Measurements from ENCODE around the gene PLCB1.

Gene PLCB1

DNA sequence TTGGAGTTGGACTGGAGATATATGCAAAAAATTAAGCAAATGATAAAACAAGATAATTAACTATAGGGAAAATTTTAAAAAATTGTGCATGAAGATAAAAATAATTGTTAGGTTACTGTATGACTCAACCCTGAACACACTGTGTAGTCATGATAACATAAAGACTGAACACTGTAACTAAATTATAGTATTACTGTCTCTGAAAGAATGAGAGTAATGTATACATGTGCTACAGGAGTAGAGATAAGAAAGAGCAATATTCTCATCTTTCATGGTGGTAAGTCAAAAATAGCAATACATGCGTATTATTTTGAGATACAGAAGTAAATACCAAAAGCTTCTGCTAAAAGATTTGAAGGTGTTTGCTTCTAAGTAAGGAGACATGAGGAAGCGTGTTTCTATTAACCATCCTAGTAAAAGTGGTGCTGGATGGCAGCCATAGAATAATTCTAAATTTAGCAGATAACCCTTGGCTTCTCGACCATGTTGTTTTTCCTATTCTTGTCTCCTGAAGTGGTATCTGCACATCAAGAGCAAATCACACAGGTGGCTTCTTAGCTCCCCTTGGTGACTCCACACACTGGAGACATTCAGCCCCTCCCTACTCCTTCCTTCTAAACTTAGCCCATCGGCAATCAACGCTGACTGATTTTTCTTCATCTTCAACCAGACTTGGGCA, 546.2 kb downstream of the PLCB1 start:
- no peak for DNase-seq

DNA sequence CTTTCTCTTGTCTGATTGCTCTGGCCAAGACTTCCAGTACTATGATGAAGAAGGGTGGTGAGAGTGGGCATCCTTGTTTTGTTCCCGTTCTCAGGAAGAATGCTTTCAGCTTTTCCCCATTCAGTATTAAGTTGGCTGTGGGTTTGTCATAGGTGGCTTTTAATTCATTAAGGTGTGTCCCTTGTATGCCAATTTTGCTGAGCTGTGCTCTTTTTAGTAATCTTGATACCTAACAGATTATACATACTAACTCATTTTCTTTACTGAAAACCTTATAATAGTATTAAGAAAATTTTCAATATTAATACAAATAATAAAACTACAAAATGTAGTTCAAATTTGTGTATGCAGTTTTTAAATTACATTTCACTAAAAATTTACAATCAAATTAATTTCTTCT, 557.3 kb downstream of the PLCB1 start:
- no peak for DNase-seq

DNA sequence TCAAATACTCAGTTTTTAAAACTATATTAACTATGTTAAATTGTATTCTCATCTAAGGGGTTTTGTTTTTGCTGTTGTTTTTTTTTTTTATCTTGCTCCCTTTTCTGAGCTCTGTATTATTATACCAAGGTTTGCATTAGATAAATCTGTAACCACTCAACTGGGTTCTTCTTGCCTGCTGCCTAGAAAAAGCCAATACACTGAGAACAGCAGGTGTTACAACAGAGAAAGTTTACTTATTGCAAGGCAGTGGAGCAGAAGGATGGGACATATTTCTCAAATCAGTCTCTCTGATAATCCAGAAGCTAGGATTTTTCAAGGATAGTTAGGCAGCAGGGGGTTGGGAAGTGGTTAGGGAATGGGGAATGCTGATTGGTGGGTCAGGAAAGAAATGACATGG, 558.0 kb downstream of the PLCB1 start:
- no peak for DNase-seq

DNA sequence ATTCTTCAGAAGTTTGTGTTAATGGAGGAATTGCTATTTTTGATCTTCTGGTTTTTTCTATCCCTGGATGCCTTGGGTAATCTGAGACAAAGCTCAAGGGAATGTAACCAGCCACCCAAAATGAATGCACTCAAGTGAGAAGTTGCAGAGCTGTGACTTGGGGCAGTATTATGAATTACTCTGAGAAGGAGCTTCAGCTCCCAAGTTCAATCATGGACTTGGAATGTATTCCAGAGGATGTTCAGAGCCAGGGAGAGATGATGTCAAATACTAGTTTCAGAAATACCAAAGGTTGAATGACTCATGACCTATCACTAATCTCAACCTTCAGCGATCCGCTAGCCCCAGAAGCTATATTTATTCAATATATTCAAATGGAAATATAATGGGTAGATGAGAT, 561.6 kb downstream of the PLCB1 start:
- DNase-seq = no peak

DNA sequence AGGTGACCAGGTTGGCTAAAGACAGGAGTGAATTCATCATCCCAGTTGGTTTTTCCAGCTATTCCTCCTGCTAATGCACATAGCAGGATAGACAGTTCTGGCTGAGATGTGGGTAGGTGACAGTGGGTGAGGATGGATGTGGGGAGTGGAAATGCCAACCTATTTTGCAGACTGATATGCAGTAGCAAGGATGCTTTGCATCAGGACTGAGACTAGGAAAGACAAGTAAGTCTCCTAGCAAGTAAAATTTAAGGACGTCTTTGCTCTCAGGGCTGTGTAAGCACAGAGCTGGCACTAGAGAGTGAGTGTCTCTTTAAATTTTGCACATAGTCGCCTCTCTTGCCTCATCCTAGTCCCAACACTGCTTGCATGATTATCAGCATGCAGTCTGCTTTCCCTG, 568.7 kb downstream of the PLCB1 start:
- DNase-seq = no peak

DNA sequence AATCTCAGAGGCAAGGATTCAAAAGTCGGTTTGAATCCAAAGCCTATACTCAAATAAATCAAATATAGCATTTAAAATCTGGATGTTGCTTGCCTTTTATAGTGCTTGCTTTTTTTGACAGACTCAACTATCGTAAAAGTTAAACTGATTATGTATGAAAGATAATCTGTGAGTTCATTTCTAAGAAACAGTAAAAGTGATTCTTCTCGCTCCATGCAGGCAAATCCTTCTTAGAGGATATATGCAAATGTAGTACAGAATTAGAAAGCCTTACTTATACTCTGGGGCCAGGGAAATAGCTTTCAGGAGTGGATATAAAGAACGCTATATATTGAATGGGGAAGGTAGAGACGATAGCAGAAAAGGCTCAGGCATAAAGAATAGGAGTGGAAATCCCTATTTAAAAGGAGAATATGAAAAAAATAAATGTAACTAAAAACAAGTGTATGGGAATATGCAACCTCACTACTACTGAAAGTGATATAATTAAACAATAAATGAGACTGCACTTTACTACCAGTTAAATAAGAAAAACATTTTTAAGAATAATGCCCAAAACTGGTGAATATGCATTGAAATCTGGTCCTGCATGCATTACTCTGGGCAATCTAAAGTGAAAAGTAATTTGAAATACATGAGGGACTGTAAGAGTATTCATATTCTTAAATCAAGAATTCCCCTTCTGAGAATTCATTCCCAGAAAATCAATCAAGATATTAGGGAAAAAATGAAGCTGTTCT, 575.1 kb downstream of the PLCB1 start:
- no peak for DNase-seq

DNA sequence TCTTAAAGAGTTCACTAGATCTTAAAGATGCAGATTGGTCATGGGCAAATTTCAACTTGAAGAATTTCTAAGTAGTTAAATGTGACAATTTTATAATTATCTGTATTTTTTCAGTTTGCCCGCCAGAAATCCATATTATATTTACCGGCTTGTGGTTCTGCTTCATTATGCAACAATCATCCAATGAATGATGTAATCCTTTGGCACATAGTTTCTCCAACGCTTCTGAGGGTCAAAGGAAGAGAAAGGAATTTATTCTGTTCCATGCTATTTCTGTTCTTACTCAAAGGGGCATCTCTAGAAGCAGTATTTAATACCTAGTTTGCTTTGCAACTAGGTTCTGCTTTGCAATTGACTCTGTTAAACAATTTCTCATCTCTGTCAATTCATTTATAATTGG, 577.6 kb downstream of the PLCB1 start:
- DNase-seq = no peak

DNA sequence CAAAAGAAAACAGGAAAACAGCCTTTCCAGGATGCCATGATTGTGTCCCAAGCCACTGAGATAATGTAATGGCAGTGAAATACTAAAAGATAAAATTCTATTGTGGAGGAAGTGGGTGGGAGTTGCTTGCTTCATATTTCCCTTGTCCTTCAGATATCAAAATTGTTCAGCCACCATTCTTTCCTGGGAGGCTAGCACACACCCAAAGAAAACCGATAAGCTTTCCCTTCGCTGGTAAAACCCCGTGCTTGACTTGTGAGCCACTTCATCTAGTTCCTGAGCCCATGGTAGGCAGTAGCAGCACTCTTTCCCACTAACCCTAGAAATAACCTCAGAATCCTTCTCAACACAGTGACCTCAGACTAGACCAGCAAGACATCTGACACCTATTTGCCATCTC, 579.4 kb downstream of the PLCB1 start:
- DNase-seq = no peak

DNA sequence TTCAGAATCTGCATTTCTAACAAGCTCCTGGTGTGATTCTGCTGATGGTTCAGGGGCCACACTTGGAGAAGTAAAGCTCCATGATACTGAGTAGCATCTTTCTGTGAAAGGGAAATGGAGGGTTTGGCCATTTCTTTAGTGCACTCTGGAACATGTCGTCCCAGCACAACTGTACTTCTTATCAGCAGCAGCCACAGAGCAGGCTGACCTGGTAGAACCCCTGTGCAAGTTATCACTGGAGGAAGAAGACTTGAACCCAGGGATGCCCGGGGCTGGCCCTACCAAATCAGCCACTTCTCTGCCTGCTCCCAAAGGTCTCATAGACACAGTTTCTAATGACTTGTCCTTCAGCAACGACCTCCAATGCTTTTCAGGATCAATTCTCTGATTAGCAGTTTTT, 582.1 kb downstream of the PLCB1 start:
- DNase-seq = no peak

DNA sequence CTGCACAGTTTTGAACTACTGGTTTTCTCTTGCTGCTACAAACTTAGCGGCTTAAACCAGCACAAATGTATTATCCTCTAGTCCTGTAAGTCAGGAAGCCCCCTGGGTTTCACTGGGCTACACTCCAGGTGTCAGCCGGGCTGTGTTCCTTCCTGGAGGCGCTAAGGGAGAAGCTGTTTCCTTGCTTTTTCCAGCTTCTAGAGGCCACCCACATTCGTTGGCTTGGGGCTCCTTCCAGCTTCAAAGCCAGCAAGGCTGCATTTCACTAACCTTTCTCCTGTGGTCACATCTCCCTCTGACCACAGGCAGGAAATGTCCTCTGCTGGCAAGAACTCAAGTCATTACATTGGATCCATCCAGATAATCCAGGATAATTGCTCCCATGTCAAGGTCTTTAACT, 586.2 kb downstream of the PLCB1 start:
- DNase-seq = no peak

DNA sequence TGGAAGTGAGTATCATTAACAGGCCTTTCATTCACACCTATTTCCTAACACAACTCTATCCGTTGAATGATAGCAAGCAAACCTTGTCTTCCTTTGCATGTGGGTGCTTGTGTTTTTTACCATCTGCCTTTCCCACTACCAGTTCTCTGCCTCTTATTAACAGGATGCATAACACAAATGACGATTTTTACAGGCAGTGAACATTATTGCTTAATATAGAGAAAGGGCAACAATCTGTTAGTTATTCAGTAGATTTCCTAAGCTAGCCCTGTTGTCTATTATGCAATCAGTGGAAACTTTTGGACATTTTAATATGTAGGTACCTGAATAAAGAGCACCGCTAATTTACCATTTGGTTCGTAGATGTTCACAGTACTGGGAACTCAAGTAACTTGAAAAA, 588.0 kb downstream of the PLCB1 start:
- DNase-seq = no peak

DNA sequence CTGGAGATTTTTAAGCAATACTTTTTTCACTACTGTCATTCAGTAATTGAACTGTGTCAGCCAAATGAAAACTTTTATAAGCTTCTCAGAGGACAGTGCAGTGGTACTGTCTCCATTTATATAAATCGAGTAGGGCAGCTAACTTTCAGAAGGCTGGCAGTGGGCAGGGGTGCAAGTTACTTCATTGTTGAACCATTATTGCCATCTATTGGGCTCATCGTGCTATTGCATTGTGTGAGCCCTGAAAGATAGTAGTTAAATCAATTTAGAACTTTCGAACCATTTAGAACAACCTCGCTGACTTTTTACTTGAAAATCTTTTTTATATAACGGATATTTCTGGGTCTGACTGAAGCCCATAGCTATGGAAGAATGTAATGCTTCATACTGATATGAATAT, 589.0 kb downstream of the PLCB1 start:
- DNase-seq = peak in 1 of 2 donors; percentile 7

DNA sequence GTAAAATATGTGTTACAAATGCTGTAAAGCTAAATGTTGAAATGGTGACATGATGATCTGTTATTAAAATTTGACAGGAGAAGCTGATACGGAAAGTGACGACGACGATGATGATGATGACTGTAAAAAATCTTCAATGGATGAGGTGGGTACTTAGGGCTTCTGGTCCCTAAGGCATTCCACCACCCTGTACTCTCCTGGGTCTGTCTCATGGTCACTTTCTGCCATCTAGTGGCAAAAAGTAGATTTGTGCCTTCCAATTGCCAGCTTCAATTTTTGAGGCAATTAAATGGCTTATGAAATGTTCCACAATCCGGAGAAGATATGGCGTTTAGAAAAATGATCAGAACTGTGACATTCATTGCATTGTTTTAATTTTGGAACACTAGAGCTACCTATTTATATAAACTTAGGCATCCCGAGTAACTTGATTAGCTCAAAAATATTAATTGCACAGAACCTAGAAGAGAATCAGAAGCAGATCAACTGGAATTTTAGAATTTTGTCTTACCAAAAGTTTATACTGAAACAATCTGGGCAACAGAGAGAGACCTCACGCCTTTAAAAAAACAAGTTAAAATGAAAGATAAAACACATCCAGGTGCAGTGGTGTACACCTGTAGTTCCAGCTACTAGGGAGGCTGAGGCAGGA, 590.3 kb downstream of the PLCB1 start:
- peak in 1 of 2 donors; percentile 48 for DNase-seq

DNA sequence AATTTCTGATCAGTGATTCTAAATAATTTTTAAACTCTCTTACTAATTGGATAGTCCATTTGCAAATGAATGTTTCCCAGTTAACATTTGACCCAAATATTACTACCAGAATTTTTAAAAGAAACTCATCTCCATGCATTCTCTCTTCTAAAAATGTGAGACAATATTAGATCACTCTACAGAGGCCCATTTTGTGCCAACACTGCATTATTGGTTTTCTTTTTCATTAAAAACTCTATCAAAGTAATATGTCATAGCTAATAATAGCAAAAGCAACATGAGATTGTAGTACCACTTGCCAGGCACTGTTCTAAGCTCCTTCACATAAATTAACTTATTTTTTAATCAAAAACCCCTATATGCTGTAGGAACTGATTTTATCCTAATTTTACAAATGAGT, 591.2 kb downstream of the PLCB1 start:
- DNase-seq = no peak

DNA sequence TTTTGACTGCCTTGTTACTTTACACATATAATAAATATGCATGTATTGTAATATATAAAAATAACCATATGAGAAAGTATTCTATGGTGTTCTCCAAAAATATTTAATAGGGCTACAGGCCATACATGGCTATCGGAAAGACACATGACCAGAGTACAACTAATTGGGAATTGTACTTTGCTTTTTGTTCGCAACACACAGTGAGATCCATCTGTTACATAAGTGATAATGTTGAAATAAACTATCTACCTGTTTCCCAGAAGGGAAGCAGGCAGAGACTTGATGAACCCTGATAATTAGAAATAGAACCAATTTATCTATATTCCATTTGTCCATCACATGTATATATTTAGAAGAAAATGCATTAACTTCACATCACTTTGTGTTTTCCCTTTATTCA, 592.8 kb downstream of the PLCB1 start:
- no peak for DNase-seq

DNA sequence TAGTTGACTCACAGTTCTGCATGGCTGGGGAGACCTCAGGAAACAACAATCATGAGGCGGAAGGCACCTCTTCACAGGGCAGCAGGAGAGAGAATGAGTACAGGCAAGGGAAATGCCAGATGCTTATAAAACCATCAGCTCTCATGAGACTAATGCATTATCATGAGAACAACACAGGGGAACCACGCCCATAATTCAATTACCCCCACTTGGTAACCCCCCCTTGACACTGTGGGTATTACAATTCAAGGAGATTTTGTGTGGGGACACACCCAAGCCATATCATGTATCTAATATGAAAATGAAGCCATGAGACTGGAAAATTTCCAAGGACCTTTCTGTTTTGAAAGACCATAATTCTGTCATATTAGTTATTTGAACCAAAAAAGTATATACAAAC, 594.4 kb downstream of the PLCB1 start:
- no peak for DNase-seq

DNA sequence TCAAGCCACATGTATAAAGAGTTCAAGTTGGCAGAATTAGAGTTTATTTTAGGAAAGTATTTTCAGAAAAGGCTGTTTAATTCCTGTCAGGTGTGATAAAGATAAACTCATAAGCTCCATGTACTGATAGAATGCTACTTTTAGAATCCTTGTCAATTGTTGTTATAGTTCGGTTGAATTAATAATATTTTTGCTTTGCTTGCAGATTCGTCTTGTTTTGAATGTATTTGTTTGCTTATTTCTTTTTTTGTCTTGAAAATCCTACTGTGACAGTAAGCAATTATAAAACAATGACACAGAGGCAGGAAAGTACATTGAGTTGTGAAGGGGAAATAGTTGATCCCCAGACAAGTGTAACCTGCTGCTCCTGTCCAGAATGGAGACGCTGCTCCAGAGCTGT, 602.9 kb downstream of the PLCB1 start:
- DNase-seq = no peak

DNA sequence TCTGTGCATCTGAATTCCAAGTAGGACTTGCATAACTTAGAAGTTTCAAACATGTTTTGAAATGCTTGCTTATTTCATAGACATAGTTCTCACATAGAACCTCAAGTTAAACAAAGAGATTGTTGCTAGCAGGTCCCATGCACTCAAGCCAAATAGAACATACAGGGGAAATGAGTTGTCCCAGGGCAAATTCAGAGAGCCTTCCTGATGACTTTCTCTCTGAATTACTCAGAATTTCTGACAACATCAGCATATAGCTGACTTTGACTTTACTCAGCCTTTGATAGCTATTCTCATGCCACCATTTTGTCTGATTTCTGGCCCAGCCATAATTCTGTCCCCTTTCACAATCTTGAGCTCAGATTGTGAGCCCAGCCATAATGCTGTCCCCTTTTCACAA, 603.6 kb downstream of the PLCB1 start:
- DNase-seq = no peak

DNA sequence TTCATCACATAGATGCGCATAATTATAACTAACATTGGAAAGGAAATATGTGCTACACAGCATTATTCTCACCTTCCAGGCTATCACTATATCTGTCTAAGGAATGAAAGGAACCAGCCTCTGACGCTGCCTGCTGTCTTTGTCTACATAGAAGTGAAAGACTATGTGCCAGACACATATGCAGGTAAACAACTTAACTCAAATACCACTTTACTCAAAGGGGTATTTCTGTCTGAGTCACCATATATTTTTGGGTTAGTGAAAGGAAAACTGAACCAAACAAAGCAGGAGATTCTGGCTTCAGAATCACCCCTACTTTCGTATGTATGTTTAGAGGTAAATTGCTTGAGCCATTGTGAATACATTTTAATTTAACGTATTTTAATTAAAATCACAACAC, 608.2 kb downstream of the PLCB1 start:
- no peak for DNase-seq

DNA sequence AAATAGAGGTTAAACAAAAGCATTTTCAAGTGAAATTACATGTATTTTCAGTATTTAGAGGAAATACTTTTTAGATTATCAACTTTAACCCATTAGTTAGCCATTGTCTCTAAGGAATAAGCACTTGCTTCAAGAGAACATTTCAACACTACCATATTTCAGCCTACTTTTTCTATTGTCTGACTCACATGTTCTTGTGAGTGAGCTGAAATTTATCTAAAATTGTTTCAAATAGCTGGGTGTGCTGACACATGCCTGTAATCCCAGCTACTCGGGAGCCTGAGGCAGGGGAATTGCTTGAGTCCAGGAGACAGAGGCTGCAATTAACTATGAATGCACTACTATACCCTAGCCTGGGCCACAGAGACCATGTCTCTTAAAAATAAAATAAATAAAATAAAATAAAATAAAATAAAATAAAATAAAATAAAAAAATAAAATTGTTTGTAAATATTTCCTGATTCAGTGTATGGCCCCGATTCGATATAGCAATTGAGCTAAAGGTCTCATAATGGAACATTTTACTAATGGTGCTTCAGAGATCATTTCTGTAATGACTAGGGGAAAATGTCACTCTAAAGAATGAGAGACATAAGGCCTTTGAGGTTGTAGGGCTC, 612.3 kb downstream of the PLCB1 start:
- DNase-seq = no peak

DNA sequence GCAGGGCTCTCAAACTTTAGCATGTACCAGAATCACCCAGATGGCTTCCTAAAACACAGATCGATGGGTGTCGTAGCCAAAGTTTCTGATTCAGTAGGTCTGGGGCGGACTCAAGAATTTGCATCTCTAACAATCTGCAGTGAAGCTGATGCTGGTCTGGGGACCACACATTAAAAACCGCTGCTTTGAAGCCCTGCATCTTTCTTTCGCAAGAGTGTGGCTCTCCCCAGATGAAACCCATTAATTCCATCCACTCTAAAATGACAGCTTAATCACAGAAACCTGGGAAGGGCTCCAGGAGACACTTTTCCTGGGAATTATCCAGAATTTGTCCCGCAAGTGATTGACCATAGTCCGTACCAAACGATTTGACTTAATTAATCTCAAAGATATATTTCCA, 617.0 kb downstream of the PLCB1 start:
- no peak for DNase-seq

DNA sequence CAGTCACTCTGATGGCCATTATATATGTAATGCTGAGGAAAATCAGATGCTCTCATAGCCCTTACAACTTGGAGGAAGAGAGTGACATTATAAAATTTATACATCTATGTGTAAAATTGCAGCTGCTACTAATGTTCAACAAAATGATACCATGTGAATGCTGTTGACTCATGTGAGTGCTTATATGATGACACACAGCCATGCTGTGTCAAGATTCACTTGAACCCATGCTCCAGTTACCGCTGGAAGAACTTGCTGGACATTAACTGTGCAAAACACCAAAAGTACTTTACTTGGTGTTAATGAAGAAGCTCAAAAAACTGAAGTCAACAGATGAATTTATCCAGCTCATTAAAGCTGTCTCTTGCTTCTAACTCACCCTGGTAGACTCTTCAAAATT, 617.9 kb downstream of the PLCB1 start:
- DNase-seq = no peak

DNA sequence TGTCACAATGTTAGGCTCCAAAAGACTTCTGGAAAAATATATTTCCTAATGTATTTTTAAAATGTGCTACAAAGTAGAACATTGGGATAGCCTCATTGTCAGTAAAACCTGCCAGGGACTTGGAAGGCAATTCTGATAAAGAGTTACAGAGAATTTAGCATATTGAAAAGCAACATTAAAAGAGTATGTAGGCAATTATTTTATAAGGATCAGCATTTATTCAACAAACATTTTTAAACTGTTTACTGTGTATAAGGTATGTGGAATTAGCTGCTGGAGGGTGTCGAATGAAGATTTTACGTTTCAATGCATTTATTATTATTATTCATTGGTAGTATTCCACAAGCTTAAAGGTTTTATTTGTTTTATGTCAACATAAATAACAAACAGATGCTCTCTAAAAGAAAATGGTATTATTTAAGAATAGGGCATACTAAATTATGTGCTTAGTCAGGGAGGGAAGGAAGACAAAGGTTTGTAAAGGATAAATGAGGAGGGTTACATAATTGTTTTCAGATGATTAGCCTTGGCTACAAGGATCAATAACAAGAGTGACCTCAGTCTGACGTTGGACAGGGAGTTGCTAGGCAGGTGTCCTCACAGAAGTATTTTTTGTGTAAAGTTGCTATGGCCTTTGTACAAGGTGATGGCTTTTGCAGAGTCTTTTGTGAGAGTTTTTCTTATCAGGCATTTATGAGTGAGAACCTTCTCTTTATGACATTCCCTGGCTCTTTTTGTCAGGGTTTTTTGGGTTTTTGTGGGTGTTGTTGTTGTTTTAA, 623.5 kb downstream of the PLCB1 start:
- DNase-seq = no peak
